ENCODE measurements around the gene MAOA.
"Not testable (repeated sequence)": the region's sequence is repeated elsewhere in the genome, so short reads cannot be mapped to it uniquely, and the experiment has no call there.

The MAOA gene

GRCh38 chrX:43717161-43717560 lies 61.1 kb downstream of the MAOA start:
- no peak for DNase-seq (ENCODE audit: low spot score)

- no peak for DNase-seq (ENCODE audit: low spot score)
Observed at GRCh38 chrX:43718081-43718480, 62.0 kb downstream of the MAOA start.

GRCh38 chrX:43718546-43718945 lies 62.4 kb downstream of the MAOA start:
- no peak for DNase-seq (ENCODE audit: low spot score)

GRCh38 chrX:43718956-43719355 lies 62.9 kb downstream of the MAOA start:
- DNase-seq (ENCODE audit: low spot score), result no peak

GRCh38 chrX:43720082-43720481 lies 64.0 kb downstream of the MAOA start:
- no peak for DNase-seq (ENCODE audit: low spot score)

GRCh38 chrX:43720961-43721360 lies 64.9 kb downstream of the MAOA start:
- DNase-seq (ENCODE audit: low spot score), result no peak

GRCh38 chrX:43725227-43725626 lies 69.1 kb downstream of the MAOA start:
- not testable (repeated sequence) for DNase-seq (ENCODE audit: low spot score)

GRCh38 chrX:43727254-43727653 lies 71.2 kb downstream of the MAOA start:
- DNase-seq (ENCODE audit: low spot score), result not testable (repeated sequence)

- no peak for DNase-seq (ENCODE audit: low spot score)
Observed at GRCh38 chrX:43728002-43728401, 71.9 kb downstream of the MAOA start.

GRCh38 chrX:43728966-43729365 lies 72.9 kb downstream of the MAOA start:
- DNase-seq (ENCODE audit: low spot score), result no peak

- DNase-seq (ENCODE audit: low spot score), result no peak
Observed at GRCh38 chrX:43731086-43731485, 75.0 kb downstream of the MAOA start.

- DNase-seq (ENCODE audit: low spot score), result no peak
Observed at GRCh38 chrX:43733699-43734098, 77.6 kb downstream of the MAOA start.

- no peak for DNase-seq (ENCODE audit: low spot score)
Observed at GRCh38 chrX:43734444-43734843, 78.3 kb downstream of the MAOA start.

- no peak for DNase-seq (ENCODE audit: low spot score)
Observed at GRCh38 chrX:43735534-43735933, 79.4 kb downstream of the MAOA start.

- no peak for DNase-seq (ENCODE audit: low spot score)
Observed at GRCh38 chrX:43735957-43736356, 79.9 kb downstream of the MAOA start.

- DNase-seq (ENCODE audit: low spot score), result no peak
Observed at GRCh38 chrX:43741843-43742573, 85.9 kb downstream of the MAOA start.

GRCh38 chrX:43743100-43743822 lies 87.2 kb downstream of the MAOA start:
- DNase-seq (ENCODE audit: low spot score), result no peak

GRCh38 chrX:43744284-43744683 lies 88.2 kb downstream of the MAOA start:
- DNase-seq (ENCODE audit: low spot score), result no peak

GRCh38 chrX:43745938-43746721 lies 90.0 kb downstream of the MAOA start:
- DNase-seq (ENCODE audit: low spot score), result no peak

- DNase-seq (ENCODE audit: low spot score), result no peak
Observed at GRCh38 chrX:43747476-43747875, 91.4 kb downstream of the MAOA start.

- DNase-seq (ENCODE audit: low spot score), result peak; percentile 31
Observed at GRCh38 chrX:43750248-43750676, 94.2 kb downstream of the MAOA start.

GRCh38 chrX:43753637-43754036 lies 97.5 kb downstream of the MAOA start:
- no peak for DNase-seq (ENCODE audit: low spot score)

GRCh38 chrX:43756076-43756475 lies 100.0 kb downstream of the MAOA start:
- no peak for DNase-seq (ENCODE audit: low spot score)

Data from germinal center (tissue), 1 donor.